Measurements from ENCODE around the gene GOT1.

GOT1 gene

DNA sequence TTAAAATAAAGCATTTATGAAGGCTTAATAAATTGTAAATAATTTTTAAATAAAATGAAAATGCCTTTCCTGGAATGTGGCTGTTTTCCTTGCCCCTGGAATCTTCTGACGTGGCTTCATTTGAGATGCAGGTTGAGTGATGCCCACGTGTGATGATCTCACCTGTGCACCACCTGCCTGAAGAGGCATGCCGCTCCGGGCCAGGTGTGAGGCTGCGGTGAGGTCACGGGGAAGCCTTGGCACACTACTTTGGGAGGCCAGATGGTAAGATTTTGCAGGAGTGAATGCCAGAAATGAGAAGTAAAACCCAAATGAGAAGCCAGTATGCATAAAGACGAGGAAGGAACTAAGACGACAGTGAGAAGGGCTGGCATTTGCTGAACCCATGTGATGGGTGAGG, 36.2 kb downstream of the GOT1 start:
- DNase-seq = no peak

DNA sequence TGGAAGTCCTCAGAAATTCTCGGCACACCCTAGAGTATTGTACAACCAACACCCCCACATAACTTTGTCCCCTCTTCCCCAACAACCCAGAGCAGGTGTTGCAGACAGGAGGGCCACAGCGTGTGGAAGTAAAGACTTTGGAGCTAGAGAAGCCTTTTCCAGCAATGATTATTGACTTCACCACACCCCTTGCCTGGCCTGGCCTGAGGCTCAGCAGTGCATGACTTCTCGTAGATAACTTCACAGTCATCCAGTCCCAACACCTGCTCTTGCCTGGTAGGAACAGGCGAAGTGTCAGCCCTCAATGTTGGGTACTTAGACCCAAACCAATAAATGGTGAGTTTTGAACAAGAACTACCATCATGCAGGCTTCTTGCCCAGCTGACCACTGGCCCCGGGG, 36.7 kb downstream of the GOT1 start:
- no peak for DNase-seq

DNA sequence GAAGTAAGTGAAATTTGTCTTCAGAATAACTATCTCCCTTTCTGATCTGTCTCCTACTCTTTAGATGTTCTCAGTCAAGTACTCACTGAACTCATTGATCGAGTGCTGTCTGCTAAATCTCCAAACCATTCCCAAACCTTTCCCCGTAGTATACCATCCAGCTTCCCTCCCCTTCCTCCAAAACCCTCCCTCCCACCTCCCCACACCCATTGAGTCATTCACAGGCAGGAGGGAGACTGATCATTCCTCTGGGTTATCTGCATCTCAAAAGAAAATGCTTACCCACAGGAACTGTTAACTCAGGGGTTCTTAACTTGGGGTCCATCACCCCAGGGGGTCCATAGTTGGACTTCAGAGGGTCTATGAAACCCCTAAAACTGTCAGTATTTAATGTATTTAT, 37.4 kb downstream of the GOT1 start:
- DNase-seq = no peak

DNA sequence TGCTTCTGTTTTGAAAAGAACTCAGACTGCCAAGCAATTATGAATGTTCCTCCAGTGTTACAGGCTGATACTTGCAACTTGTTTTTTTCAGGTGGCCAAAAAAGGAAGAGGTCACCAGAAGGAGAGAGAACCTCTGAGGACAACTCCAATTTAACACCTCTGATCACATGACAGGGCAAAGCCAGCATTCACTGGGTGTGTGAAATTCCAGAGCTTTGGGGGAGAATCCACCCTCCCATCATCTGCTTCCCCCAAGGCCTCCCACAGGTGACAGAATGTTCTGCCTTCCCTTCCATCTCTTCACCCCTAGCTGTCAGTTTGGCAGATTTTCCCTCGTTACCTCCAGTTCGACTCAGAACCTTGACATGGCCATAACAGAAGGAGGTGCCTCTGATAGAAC, 39.1 kb downstream of the GOT1 start:
- no peak for DNase-seq

GRCh38 chr10:99389729-99390480, 40.5 kb downstream of the GOT1 start:
- DNase-seq = no peak

DNA sequence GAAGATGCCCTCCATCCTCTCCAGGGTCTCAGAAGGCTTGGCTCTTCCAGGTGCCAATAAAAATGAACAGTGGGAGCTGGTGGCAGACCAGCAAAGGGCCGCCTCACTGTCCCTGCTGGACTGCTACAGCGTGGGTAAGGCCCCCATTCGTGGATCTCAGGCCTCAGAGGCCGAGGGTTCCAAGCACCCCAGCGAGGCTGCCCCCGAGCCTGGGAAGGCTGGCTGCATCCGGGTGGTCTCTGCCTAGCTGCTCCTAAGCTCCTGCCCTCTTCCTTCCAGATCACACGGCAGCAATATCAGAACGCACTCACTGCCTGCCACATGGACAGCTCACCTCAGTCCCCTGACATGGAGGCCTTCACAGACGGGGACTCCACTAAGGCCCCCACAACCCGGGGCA, 42.9 kb downstream of the GOT1 start:
- DNase-seq = no peak

GRCh38 chr10:99387071-99387470, 43.4 kb downstream of the GOT1 start:
- DNase-seq = no peak

DNA sequence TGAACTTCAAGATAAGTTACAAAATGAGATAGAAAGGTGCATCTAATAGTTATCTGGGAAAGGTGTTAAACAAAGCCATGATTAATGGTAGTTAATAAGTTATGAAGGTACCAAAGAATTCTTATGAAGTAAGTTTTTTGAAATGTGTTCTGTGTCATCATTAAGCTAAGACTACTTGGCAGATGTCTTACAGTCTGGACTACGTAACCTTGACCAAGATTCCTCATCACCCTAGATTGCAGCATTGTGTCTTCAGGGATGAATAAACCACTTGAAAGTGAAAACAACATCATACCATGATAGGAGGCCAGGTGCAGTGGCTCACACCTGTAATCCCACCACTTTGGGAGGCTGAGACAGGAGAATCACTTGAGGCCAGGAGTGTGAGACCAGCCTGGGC, 48.2 kb downstream of the GOT1 start:
- DNase-seq = no peak

DNA sequence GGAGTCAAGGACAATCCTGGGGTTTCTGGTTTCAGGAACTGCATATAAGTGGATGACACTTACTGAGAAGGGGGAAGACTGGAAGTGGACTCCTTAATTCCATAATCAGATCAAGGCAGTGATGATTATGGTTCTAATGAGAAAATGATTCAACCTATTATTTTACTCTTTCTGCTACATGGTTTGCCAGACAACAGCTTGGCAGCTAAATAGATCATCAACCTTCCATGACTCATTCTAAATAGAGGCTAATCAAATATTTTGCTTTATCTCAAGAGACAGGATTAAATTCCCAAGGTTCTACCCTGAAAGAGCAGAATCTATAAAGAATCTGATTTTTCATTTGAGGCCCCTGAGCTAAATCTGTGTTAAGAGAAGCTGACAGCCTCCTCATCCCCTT, 55.0 kb downstream of the GOT1 start:
- DNase-seq = no peak

DNA sequence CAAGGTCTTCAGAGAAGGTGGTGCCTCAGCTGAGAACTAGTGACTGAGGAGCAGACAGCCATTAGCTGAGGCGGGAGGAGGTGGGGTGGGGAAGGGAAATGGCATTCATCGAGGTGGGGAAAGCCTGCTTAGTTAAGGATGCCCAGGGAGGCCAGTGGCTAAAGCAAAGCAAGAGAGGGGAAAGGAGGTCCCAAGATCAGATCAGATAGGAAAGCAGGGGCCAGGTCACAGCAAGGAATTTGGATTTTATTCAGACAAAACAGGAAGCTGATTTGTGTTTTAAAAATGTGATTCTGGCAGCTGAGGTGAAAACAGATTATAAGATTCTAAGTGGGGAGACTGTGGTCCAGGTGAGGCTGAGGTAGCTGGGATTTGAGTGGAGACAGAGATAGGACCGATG, 55.5 kb downstream of the GOT1 start:
- DNase-seq = no peak

- DNase-seq = no peak
Observed at GRCh38 chr10:99374526-99374925, 55.9 kb downstream of the GOT1 start.

GRCh38 chr10:99372546-99373271, 57.7 kb downstream of the GOT1 start:
- DNase-seq = no peak

- DNase-seq = no peak
Observed at GRCh38 chr10:99370993-99371392, 59.4 kb downstream of the GOT1 start.

GRCh38 chr10:99369551-99369950, 60.9 kb downstream of the GOT1 start:
- DNase-seq = no peak

- no peak for DNase-seq
Observed at GRCh38 chr10:99369126-99369525, 61.3 kb downstream of the GOT1 start.

- no peak for DNase-seq
Observed at GRCh38 chr10:99368646-99369045, 61.8 kb downstream of the GOT1 start.

DNA sequence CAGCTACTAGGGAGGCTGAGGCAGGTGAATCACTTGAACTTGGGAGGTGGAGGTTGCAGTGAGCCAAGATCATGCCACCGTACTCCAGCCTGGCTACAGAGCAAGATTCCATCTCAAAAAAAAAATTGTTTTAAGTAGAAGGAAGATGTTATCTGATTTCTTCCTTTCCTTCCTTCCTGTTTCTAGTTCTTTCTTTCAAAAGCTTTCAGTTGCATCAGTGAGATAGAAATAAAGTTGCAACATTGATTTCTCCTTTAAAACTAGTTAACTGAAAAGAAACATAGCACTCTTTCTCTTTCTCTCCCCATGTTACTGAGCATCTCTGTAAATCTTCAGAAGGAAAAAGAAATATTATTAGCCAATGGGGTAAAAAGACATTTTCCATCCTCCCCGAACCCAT, 63.8 kb downstream of the GOT1 start:
- DNase-seq = no peak

DNA sequence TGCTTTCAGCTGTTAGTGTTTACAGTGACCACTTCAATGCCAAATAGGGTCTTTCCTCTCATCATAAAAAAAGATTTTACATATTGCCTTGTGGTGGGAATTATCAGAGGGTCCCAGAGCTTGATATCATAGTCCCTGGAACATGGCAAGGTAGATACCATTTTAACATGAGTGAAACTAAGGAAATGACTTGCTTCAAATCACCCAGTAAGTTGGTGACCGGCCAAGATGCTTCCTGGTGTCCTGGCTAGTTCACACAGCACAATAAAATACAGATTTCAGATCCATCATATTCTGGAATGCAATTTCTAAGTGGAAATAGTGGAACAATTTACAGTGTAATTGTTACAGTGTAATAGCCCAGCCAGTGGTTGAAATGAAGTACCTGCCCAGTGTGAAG, 64.7 kb downstream of the GOT1 start:
- DNase-seq = no peak

- no peak for DNase-seq
Observed at GRCh38 chr10:99365311-99365710, 65.1 kb downstream of the GOT1 start.

DNA sequence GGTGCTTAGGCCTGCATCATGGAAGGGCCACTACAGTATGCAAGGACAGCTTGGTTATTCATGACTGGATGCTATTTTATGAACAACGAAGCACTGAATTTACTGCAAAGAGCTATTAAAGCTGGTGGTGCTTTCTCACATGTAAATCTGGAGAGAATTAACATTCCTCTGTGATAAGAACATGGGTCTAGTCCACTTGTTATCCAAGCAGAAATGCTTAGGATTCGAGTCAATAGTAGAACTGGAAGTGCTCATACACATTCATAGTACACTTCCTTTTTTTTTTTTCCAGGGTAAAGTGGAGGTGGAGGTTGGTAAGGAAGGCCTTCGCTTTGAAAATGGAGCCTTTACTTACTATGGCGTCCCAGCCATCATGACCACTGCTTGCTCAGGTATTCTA, 66.3 kb downstream of the GOT1 start:
- DNase-seq = no peak

DNA sequence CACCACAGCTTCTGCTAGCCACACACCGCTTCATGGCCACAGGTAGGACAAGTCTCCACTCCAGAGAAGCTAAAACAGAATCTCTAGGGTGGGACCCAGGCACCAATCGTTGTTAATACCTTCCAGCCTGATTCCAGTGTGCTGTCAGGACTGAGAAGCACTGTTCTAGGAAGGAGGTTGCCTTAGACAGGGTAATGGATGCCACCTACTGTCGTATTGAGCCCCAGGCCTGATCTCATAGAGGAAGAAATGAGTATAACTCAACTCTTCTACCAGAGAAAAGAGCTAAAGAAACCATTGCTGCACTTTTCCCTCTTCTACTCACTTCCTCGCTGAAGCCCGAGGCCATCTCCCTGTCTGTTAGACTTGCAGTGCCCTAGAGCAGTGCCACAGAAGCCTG, 69.5 kb downstream of the GOT1 start:
- no peak for DNase-seq

DNA sequence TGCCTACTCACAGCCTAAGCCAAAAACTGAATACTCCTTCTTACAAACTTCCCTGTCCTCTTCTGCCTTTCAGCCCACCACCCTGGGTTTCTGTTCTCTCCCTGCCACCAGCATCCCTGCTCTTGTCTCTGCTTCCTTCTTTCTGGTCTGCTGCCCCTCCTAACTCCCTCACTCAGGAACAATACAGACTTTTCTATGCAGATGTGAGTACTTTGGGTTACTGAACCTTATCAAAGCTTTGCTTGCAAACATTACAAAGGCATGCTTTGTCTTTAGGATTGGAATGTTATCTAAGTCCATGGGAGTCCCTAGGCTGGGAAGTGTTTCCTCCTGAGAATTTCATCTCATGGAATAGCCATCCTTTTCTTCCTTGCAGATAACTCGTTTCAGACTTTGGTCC, 72.3 kb downstream of the GOT1 start:
- no peak for DNase-seq

- no peak for DNase-seq
Observed at GRCh38 chr10:99357691-99358090, 72.7 kb downstream of the GOT1 start.

GRCh38 chr10:99353182-99353581, 77.2 kb downstream of the GOT1 start:
- DNase-seq = no peak

- no peak for DNase-seq
Observed at GRCh38 chr10:99347672-99348071, 82.8 kb downstream of the GOT1 start.

Data from CD4-positive, alpha-beta T cell treated with Interleukin-21 for 1 hour (primary cell).